ENCODE measurements around the gene TUBGCP5.

Gene TUBGCP5

DNA sequence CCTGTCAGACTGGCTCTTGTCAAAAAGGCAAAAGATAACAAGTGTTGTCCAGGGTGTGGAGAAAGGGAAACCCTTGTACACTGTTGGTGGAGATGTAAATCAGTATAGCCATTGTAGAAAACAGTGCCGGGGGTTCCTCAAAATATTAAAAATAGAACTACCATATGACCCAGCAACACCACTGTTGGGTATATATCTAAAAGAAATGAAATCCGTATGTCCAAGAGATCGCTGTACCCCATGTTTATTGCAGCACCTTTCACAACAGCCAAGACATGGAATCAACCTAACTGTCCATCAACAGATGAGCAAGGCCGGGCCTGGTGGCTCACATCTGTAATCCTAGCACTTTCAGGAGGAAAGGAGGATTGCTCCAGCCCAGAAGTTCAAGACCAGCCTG is 65.4 kb downstream of the TUBGCP5 start:
- no peak for DNase-seq

DNA sequence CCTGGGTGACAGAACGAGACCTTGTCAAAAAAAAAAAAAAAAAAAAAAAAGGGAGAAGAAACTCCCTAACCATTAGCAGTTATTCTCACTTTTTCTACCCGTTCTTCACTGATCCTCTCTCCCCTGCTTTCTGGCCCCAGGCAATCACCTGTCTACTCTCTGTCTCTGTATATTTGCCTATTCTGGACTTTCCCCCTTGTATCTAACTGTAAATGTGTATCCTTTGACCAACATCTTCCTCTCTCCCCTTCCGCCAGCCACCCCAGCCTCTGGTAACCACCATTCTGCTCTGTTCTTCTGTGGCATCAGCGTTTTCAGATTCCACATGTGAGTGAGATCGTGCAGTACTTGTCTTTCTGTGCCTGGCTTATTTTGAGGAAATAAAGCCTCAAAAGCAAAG is 66.1 kb downstream of the TUBGCP5 start:
- peak; percentile 26 for DNase-seq

DNA sequence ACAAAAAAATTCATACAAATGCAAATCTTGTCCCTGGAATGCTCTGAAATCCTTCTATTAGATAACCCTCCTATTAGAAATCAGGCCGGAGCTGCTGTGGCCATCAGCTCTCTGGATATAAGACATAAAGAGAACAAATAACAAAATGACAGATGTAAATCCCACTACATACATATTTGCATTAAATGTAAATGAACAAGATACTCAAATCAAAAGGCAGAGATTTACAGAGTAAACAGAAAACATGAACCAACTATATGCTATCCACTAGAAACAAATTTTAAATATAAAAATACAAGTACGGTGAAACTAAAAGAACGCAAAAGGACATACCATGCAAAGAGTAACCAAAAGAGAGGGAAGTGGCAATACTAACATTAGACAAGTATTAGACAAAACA is 69.9 kb downstream of the TUBGCP5 start:
- no peak for DNase-seq

- no peak for DNase-seq
Observed at GRCh38 chr15:22968366-22968765, 71.0 kb downstream of the TUBGCP5 start.

- DNase-seq, result no peak
Observed at GRCh38 chr15:22967084-22967770, 72.1 kb downstream of the TUBGCP5 start.

DNA sequence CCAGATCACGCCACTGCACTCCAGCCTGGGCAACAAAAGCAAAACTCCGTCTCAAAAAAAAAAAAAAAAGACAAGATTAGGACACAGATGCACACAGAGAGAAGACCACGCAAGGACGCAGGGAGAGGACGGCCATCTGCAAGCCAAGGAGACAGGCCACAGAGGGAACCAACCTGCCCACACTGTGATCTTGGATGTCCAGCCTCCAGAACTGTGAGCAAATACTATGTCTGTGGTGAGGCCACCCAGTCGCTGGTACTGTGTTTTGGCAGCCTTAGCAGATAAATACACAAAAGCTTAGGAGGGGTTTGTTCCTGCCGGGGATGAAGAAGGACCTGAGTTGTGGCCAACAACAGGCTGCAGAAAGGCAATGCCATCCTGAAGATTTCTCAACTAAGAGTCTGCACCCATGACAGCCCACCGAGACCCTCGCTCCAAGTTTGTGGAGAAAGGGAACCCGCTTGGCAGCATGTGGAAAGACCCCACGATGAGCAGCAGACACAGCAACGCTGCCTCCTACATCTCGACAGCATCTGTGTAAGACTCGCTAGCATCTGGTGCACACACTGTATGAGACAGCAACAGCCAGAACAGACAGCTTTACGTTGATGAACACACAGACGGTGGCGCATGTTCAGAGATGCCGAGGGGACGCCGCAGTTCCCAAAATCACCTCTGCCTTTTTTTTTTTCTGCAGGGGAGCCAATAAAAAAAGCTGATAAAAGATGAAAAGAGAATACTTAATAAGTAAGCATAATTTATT is 72.9 kb downstream of the TUBGCP5 start:
- no peak for DNase-seq

GRCh38 chr15:22963641-22964040 is 75.7 kb downstream of the TUBGCP5 start:
- DNase-seq, result no peak

DNA sequence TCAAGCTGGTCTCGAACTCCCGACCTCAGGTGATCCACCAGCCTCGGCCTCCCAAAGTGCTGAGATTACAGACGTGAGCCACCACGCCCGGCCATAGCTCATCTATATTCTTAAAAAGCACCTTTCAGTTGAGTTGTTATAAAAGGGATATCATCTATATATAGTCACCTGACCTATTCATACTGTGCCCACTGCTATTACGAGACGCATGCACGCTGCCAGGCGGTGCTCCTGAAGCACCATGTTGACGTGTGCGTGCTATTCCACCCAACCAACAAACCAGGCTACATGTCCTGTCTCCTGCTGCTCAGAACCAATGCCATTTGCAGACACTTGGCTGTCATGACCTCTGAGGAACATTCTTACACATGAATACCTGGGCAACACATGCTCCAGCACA is 76.8 kb downstream of the TUBGCP5 start:
- DNase-seq, result no peak

GRCh38 chr15:22961762-22962161 is 77.6 kb downstream of the TUBGCP5 start:
- no peak for DNase-seq

GRCh38 chr15:22960556-22960955 is 78.8 kb downstream of the TUBGCP5 start:
- no peak for DNase-seq

GRCh38 chr15:22960126-22960525 is 79.2 kb downstream of the TUBGCP5 start:
- DNase-seq, result no peak

- DNase-seq, result no peak
Observed at GRCh38 chr15:22959321-22960101, 79.9 kb downstream of the TUBGCP5 start.

- DNase-seq, result no peak
Observed at GRCh38 chr15:22958487-22959280, 80.7 kb downstream of the TUBGCP5 start.

DNA sequence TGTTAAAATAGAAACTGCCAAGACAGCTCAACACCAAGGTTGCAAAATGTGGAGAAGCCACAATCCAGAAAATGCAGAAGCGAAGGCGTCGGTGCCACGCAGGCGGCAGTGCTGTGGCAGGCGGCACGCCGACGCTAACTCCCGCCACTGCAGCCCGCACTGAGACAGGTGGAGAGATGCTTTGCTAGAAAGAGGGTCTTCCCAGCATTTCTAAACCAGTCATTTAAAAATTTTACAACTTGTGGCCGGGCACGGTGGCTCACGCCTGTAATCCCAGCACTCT is 82.5 kb downstream of the TUBGCP5 start:
- no peak for DNase-seq

DNA sequence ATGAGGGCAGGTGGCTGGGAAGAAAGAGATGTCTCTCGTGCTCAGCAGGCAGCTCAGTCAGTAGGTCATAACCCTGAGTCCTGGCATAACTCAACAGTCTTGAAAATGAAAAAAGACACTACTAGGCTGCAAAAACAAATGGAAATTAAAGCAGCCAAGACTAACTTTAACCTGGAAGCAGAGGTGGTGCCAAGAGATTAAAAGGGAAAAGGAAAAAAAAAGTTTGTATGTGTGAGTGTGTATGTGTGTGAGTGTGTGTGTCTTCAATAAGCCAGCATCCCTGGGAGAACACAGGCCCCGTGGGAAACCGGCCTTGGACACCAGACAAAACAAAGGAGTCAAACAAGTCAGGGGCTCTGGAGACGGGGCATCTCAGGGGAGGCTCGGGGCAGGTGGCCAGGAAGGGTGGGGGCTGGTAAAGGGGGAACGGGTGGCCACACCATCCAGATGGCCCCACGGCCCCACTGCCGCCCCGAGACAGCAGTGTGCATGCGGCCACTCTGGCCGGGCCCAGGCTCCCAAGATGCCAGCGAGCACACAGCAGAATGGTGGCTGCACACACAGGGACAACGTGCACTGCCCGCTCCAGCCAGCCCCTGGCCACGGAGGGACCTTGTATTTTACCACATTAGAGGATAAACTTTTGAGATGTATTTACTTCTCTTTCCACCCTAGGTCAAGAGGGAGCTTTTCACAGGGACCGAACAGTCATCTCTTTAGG is 83.0 kb downstream of the TUBGCP5 start:
- DNase-seq, result peak; percentile 22

- no peak for DNase-seq
Observed at GRCh38 chr15:22955544-22956119, 83.7 kb downstream of the TUBGCP5 start.

GRCh38 chr15:22954798-22955543 is 84.4 kb downstream of the TUBGCP5 start:
- DNase-seq, result no peak

GRCh38 chr15:22954326-22954725 is 85.0 kb downstream of the TUBGCP5 start:
- no peak for DNase-seq

GRCh38 chr15:22952796-22953579 is 86.4 kb downstream of the TUBGCP5 start:
- no peak for DNase-seq
